GM06990 (cell line): ENCODE measurements around the gene COQ2.
"Not testable (repeated sequence)": the region's sequence is repeated elsewhere in the genome, so short reads cannot be mapped to it uniquely, and the experiment has no call there.

Experiments used
- DNase-seq: peaks from one replicate; pipeline ENCODE4 v3.0.0-alpha.2; 2011; ENCODE audit not compliant: insufficient read length; ENCODE audit errors: extremely low read depth
- H3K27me3 ChIP-seq: replicated peaks from 2 replicates; pipeline ENCODE4 v1.6.0; 2011; ENCODE audit warnings: low read length; ENCODE audit not compliant: control insufficient read depth, insufficient read depth
- H3K36me3 ChIP-seq: 2 replicates; pipeline ENCODE4 v1.5.1; 2011; ENCODE audit warnings: low read length; ENCODE audit not compliant: control insufficient read depth, insufficient read depth
- H3K4me3 ChIP-seq: replicated peaks from 2 replicates; pipeline ENCODE4 v1.5.1; 2011; ENCODE audit warnings: low read depth, mild to moderate bottlenecking, control low read depth, low read length
- CTCF ChIP-seq: IDR thresholded peaks from 2 replicates; pipeline ENCODE4 v1.5.1; 2011; ENCODE audit warnings: low read length, control low read depth, mild to moderate bottlenecking, inconsistent platforms; ENCODE audit not compliant: insufficient read depth, poor library complexity, severe bottlenecking

The COQ2 gene

GRCh38 chr4:83240379-83240875 lies 44.2 kb downstream of the COQ2 start:
- no peak overlapping the region for H3K4me3 ChIP-seq
- DNase-seq, result peak; percentile 71
- TF ChIP-seq CTCF, result no peak

GRCh38 chr4:83238393-83239248 lies 46.0 kb downstream of the COQ2 start:
- TF ChIP-seq CTCF, result no peak
- no peak for DNase-seq
- Histone ChIP-seq H3K27me3 (no peaks in the 10 kb centered on the region), H3K36me3 (no peaks in the 10 kb centered on the region), H3K4me3 (no peak overlapping the region)

More at GRCh38 chr4:83240379-83240875, 44.2 kb downstream of the COQ2 start:
- Histone ChIP-seq H3K27me3 (no peaks in the 10 kb centered on the region), H3K36me3 (no peaks in the 10 kb centered on the region)

GRCh38 chr4:83237591-83237990 lies 47.0 kb downstream of the COQ2 start:
- no peaks in the 10 kb centered on the region for H3K36me3 ChIP-seq
- no peak for DNase-seq
- H3K4me3 ChIP-seq, result no peak overlapping the region
- no peak for TF ChIP-seq CTCF
- no peaks in the 10 kb centered on the region for H3K27me3 ChIP-seq

DNA sequence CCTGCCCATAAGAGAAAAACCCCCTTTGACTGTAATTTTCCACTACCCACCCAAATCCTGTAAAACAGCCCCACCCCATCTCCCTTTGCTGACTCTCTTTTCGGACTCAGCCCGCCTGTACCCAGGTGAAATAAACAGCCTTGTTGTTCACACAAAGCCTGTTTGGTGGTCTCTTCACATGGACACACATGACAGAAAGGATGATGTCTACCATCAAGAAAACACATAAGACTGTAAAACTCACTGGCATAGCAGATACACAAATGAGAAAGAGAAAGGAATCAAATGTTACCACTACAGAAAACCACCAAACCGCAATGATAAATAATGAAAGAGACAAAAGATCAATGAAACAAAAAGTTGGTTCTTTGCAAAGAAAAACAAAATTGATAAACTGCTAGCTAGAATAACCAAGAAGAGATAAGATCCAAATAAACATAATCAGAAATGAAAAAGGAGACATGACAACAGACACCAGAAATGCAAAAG lies 48.9 kb downstream of the COQ2 start:
- DNase-seq, H3K4me3 ChIP-seq, H3K27me3 ChIP-seq, H3K36me3 ChIP-seq: not testable (repeated sequence)

DNA sequence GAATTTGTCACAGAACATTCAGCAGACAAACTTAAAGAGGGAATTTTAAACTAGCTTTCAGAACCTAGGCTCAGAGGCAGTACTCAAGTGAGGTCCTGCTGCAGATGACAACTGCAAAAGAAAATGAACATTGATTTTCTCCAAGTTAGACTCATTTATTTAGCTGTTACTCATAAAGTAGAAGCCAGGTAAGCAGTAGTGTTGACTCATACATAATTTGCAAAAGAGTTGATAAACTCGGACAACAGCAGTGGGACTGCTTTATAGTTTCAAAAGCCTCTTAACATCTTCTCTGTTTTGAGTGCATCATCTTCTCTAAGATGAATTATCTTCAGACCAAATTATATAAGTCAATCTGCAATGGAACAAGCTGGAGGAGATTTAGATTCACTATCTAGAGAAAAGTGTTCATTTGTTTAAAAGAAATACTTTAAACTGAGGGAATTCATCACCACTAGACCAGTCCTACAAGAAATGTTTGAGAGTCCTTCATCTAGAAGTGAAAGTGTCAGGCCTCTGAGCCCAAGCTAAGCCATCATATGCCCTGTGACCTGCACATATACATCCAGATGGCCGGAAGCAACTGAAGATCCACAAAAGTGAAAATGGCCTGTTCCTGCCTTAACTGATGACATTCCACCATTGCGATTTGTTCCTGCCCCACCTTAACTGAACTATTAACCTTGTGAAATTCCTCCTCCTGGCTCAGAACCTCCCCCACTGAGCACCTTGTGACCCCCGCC lies 49.5 kb downstream of the COQ2 start:
- TF ChIP-seq CTCF, result no peak
- H3K27me3 ChIP-seq, result no peaks in the 10 kb centered on the region
- no peaks in the 10 kb centered on the region for H3K36me3 ChIP-seq
- H3K4me3 ChIP-seq, result no peak overlapping the region
- no peak for DNase-seq

DNA sequence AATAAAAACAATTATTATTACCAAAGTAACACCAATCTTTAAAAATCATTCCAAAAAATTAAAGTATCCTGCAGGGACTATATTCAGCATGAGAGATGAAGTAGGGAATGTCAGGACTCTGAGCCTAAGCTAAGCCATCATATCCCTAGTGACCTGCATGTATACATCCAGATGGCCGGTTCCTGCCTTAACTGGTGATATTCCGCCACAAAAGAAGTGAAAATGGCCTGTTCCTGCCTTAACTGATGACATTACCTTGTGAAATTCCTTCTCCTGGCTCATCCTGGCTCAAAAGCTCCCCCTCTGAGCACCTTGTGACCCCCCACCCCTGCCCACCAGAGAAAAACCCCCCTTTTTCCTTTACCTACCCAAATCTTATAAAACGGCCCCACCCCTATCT lies 50.2 kb downstream of the COQ2 start:
- H3K36me3 ChIP-seq, H3K27me3 ChIP-seq, H3K4me3 ChIP-seq, DNase-seq: not testable (repeated sequence)
